ENCODE data around the gene AOC1.

AOC1 gene

GRCh38 chr7:150851492-150852370 lies 586 bp upstream of the AOC1 start:
- ATAC-seq, result no peak
- TF ChIP-seq OSR1 (CRISPR knock-in tag; IDR thresholded peaks at IDR 0.05) (no peak), TCF4 (CRISPR knock-in tag; IDR thresholded peaks at IDR 0.05; ENCODE audit: borderline replicate concordance) (no peak), TSHZ2 (CRISPR knock-in tag; IDR thresholded peaks at IDR 0.05) (no peak), CSRNP3 (CRISPR knock-in tag; IDR thresholded peaks at IDR 0.05) (no peak), PPARA (CRISPR knock-in tag; IDR thresholded peaks at IDR 0.05; ENCODE audit: borderline replicate concordance) (no peak), CSDC2 (CRISPR knock-in tag; IDR thresholded peaks at IDR 0.05) (no peak), ZFP30 (CRISPR knock-in tag; IDR thresholded peaks at IDR 0.05) (no peak), BACH2 (CRISPR knock-in tag; IDR thresholded peaks at IDR 0.05; ENCODE audit: borderline replicate concordance) (no peak), TOX (CRISPR knock-in tag; IDR thresholded peaks at IDR 0.05; ENCODE audit: borderline replicate concordance) (no peak), ZNF565 (CRISPR knock-in tag; conservative IDR thresholded peaks at IDR 0.05; ENCODE audit: low read depth) (no peak), CREB5 (CRISPR knock-in tag; IDR thresholded peaks at IDR 0.05; ENCODE audit: low read depth) (no peak), SNAI2 (CRISPR knock-in tag; IDR thresholded peaks at IDR 0.05) (no peak), ESRRG (CRISPR knock-in tag; IDR thresholded peaks at IDR 0.05) (no peak)

GRCh38 chr7:150854066-150855000 lies 2.0 kb downstream of the AOC1 start:
- TF ChIP-seq ZNF70 (CRISPR knock-in tag; IDR thresholded peaks at IDR 0.05), result no peak
- TF ChIP-seq GLIS3 (CRISPR knock-in tag; IDR thresholded peaks at IDR 0.05), result no peak
- no peak for TF ChIP-seq CSRNP3 (CRISPR knock-in tag; IDR thresholded peaks at IDR 0.05)
- no peak for TF ChIP-seq TOX (CRISPR knock-in tag; IDR thresholded peaks at IDR 0.05; ENCODE audit: borderline replicate concordance)
- TF ChIP-seq CSDC2 (CRISPR knock-in tag; IDR thresholded peaks at IDR 0.05), result no peak
- TF ChIP-seq ARNTL (CRISPR knock-in tag; IDR thresholded peaks at IDR 0.05; ENCODE audit: borderline replicate concordance, low read depth), result no peak
- ATAC-seq, result no peak

- TF ChIP-seq ZNF8 (CRISPR knock-in tag; IDR thresholded peaks at IDR 0.05) (no peak), TOX (CRISPR knock-in tag; IDR thresholded peaks at IDR 0.05; ENCODE audit: borderline replicate concordance) (no peak), BACH2 (CRISPR knock-in tag; IDR thresholded peaks at IDR 0.05; ENCODE audit: borderline replicate concordance) (no peak), ISL1 (CRISPR knock-in tag; IDR thresholded peaks at IDR 0.05) (no peak), ZC3H10 (CRISPR knock-in tag; IDR thresholded peaks at IDR 0.05) (no peak)
- no peak for ATAC-seq
Measured at GRCh38 chr7:150855046-150855445, 2.7 kb downstream of the AOC1 start.
